Lower lobe of right lung (tissue), 2 donors: ENCODE data around the gene MAPKAPK2. TPM values are rescaled to one million over a fixed set of nuclear protein-coding genes. Genes with fewer than 3 reads are reported as not detected.

ENCODE experiments used
- ATAC-seq, 2 donors: fragments of 200-7000 bp; cut with Tn5 transposase; one replicate each; pipeline ENCODE4 v1.9.1; 2020 to 2022; ENCODE audit warnings: mild to moderate bottlenecking in 2 of 2, moderate library complexity in 2 of 2
- DNase-seq: peaks from one replicate; pipeline ENCODE4 v3.0.0-alpha.2; 2020
- H3K27ac ChIP-seq: fragments of 200-600 bp; one replicate; pipeline ENCODE4 v1.8.0; 2022
- H3K27me3 ChIP-seq: fragments of 200-600 bp; one replicate; pipeline ENCODE4 v1.8.0; 2022; ENCODE audit warnings: low read depth
- H3K36me3 ChIP-seq: fragments of 200-600 bp; one replicate; pipeline ENCODE4 v1.8.0; 2022; ENCODE audit warnings: mild to moderate bottlenecking
- H3K4me1 ChIP-seq: fragments of 200-600 bp; one replicate; pipeline ENCODE4 v1.8.0; 2022
- H3K4me3 ChIP-seq: fragments of 200-600 bp; one replicate; pipeline ENCODE4 v1.8.0; 2022; ENCODE audit warnings: mild to moderate bottlenecking
- H3K9me3 ChIP-seq: fragments of 200-600 bp; one replicate; pipeline ENCODE4 v1.8.0; 2022
- CTCF ChIP-seq: fragments of 200-600 bp; IDR thresholded peaks from one replicate; pipeline ENCODE4 v1.8.0; 2022; ENCODE audit warnings: antibody characterized with exemption, mild to moderate bottlenecking
- intact Hi-C: fragments of 100-400 bp; cut with DNase I; formaldehyde crosslinking; loops from one replicate; pipeline ENCODE4 v1.11.0; 2022
- total RNA-seq: library from RNA; stranded (reverse); fragmentation: NEBNext Ultra II Directional; extraction: Animal tissue kit (Norgen Biotek cat#: 25700); gene quantifications from one replicate; pipeline ENCODE4 v1.2.1, GENCODE V29; 2021
- donor health status: DM: no; HTN: yes; CAD: no; lungs with severe emphysema.

The MAPKAPK2 gene
- total RNA-seq, 1 donor from 2014 or later: 87.0 TPM

DNA sequence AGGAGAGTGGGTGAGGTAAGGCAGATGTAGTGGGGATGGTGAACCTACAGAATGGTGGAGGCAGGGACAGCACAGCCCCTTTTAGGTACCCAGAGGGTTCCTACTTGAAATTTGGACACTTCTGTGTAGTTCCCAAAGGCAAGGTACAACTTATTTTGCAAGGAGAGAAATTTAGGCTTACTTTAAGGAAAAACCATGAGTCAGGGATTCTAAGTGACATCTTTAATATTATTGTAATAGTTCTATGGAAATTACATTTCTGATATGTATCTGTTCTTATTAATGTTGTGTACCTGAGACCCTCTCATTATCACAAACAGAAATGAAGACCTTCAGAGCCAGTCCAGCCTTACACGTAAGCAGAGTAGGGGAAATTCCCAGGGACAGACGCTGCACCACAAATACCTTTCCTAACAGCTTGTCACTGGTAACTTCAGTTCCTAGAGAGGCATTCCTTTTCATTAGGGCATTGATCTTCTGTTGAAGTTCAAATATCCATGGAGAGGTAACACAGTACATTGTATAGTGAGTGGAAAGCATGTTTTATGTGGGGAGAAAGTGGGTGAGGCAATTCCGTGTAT is 41.5 kb upstream of the MAPKAPK2 start:
- ATAC-seq (no peak), DNase-seq (no peak)
- H3K27ac ChIP-seq: no peak overlapping the region
- no peaks in the 10 kb centered on the region for H3K9me3 ChIP-seq
- intact Hi-C loops: no loop called here
- H3K36me3 ChIP-seq: peaks cover 11% of the 10 kb centered on the region
- no peaks in the 10 kb centered on the region for H3K4me1 ChIP-seq
- H3K4me3 ChIP-seq: no peak overlapping the region
- H3K27me3 ChIP-seq: no peaks in the 10 kb centered on the region
- no peak for TF ChIP-seq CTCF

DNA sequence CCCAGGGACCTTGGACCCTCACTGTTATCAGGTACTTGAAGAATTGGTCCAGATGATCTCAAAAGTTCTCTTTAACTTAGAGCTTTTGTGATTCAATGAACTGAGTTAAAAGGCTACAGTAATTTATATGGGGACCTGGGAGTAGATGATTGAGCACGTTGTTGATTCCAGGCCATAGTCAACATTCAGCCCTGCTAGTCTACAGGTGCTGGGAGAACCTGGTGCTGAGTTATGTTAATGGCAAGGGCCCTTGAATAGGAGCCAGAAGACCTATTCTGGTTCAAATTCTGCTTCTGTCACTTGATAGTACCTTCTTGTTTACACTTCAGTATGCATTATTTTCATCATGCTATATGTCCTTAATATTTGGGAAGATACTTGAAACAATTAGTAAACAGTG is 38.2 kb upstream of the MAPKAPK2 start:
- H3K4me3 ChIP-seq: no peak overlapping the region
- H3K36me3 ChIP-seq: peaks cover 16% of the 10 kb centered on the region
- no peak for TF ChIP-seq CTCF
- H3K9me3 ChIP-seq: no peaks in the 10 kb centered on the region
- DNase-seq (no peak), ATAC-seq (no peak)
- no peak overlapping the region for H3K27ac ChIP-seq
- no peaks in the 10 kb centered on the region for H3K4me1 ChIP-seq
- intact Hi-C loops: no loop called here
- no peaks in the 10 kb centered on the region for H3K27me3 ChIP-seq

- Histone ChIP-seq H3K36me3 (peaks cover 16% of the 10 kb centered on the region), H3K4me3 (no peak overlapping the region), H3K4me1 (no peaks in the 10 kb centered on the region), H3K27ac (no peak overlapping the region), H3K9me3 (no peaks in the 10 kb centered on the region), H3K27me3 (no peaks in the 10 kb centered on the region)
- ATAC-seq (no peak), DNase-seq (no peak)
- intact Hi-C loops: no loop called here
- TF ChIP-seq CTCF: no peak
Observed at GRCh38 chr1:206647224-206647623, 37.5 kb upstream of the MAPKAPK2 start.

DNA sequence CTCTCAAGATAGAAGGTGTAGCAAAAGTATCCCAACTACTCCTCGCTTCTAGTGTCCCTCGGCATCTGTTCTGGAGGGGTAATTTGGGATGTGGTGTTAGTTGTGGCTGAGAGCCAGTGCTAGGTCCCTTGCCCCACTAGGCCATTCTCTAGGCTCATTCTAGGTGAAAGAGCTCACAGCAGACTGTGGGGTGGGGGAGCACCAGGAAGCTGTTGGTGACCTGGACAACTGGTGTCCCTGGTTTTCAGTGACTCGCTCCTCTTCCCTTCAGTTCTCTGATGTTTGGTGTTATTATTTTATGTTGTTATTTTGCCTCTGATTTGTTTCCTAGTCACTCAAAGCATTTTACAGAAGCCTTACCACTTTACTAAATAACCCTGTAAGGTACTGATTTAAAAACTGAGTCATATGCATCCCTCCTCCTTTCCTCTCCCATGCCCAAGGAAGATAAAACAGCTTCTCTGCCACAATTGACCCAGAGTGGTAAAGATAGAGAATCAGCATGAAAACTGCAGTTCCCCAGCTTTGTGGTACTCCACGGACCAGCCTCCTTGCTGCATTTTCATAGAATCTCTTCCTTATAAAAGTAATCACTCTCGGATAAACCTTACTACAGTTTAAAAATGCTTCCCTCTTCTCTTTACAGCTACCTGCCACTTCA is 35.3 kb upstream of the MAPKAPK2 start:
- intact Hi-C loops: no loop called here
- TF ChIP-seq CTCF: no peak

DNA sequence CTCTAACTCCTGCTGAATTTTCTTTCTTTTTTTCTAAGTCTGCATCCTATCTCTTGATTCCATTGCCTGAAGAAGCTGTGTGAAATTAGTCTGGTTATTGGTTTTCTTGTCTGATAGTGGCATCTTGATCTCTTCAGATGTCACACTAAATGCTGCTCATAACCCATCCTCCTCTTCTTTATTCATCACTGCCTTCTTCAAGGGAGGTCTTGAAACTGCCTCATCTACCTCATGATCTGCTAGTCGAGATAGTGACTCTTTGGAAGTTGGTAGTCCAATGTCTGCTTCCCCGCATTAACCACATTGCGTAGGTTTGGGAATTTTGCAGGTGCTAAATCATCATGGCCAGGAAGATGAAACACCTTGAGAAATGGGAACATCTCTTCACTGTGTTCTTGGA is 33.7 kb upstream of the MAPKAPK2 start:
- no peak for DNase-seq
- Histone ChIP-seq H3K27ac (no peak overlapping the region), H3K27me3 (no peaks in the 10 kb centered on the region), H3K36me3 (peaks cover 16% of the 10 kb centered on the region), H3K4me1 (no peaks in the 10 kb centered on the region), H3K4me3 (no peak overlapping the region), H3K9me3 (no peaks in the 10 kb centered on the region)
- TF ChIP-seq CTCF: no peak
- intact Hi-C loops: no loop called here
- no peak for ATAC-seq

More for the DNA sequence above, 35.3 kb upstream of the MAPKAPK2 start:
- DNase-seq: no peak
- Histone ChIP-seq H3K4me1 (no peaks in the 10 kb centered on the region), H3K4me3 (no peak overlapping the region), H3K36me3 (peaks cover 16% of the 10 kb centered on the region), H3K27ac (no peak overlapping the region), H3K9me3 (no peaks in the 10 kb centered on the region), H3K27me3 (no peaks in the 10 kb centered on the region)
- no peak for ATAC-seq
